Measurements from ENCODE around the gene TXN.

- TF ChIP-seq CTCF (conservative IDR thresholded peaks at IDR 0.05), result no peak
- no peak for TF ChIP-seq EZH2 (IDR thresholded peaks at IDR 0.05; ENCODE audit: low read depth)
Observed at GRCh38 chr9:110293248-110293647, 36.9 kb upstream of the TXN start.

Data from PC-9 (cell line).